Tibial nerve (tissue), 4 donors: ENCODE data around the gene MPC2. TPM values are rescaled to one million over a fixed set of nuclear protein-coding genes. Genes with fewer than 3 reads are reported as not detected.

Source experiments
- DNase-seq, 2 donors: peaks; one replicate each; pipeline ENCODE4 v3.0.0-alpha.2; 2019; ENCODE audit warnings: low spot score in 2 of 2
- H3K27ac ChIP-seq, 4 donors: fragments of 200-600 bp; sonication (generic) in 3 of 4; one replicate each; pipeline ENCODE4 v1.5.1; 2017 to 2019; ENCODE audit warnings: mild to moderate bottlenecking in 1 of 4
- H3K27me3 ChIP-seq, 2 donors: fragments of 200-600 bp; sonication (generic) in 1 of 2; one replicate each; pipeline versions ENCODE4 v1.5.1 to v1.6.0; 2017 to 2019
- H3K36me3 ChIP-seq, 3 donors: fragments of 200-600 bp; sonication (generic); one replicate each; pipeline ENCODE4 v1.5.1; 2018 to 2019
- H3K4me1 ChIP-seq, 4 donors: fragments of 200-600 bp; sonication (generic) in 3 of 4; one replicate each; pipeline ENCODE4 v1.5.1; 2017 to 2019
- H3K4me3 ChIP-seq, 4 donors: fragments of 200-600 bp; sonication (generic) in 3 of 4; one replicate each; pipeline ENCODE4 v1.5.1; 2017 to 2019; ENCODE audit warnings: mild to moderate bottlenecking in 1 of 4, moderate library complexity in 1 of 4
- H3K9me3 ChIP-seq, 4 donors: fragments of 200-600 bp; sonication (generic) in 3 of 4; one replicate each; pipeline ENCODE4 v1.5.1; 2017 to 2019
- CTCF ChIP-seq, 5 experiments: fragments of 200-600 bp in 3 of 5; fragments of 450-650 bp in 2 of 5; sonication (generic) in 3 of 5; IDR thresholded peaks; one replicate each; pipeline ENCODE4 v1.5.1; 2016 to 2019; ENCODE audit warnings: antibody characterized with exemption in 5 of 5, mild to moderate bottlenecking in 3 of 5, moderate library complexity in 2 of 5
- EP300 ChIP-seq, 2 donors: sonication (generic); formaldehyde crosslinking; IDR thresholded peaks; one replicate each; pipeline ENCODE4 v1.6.1; 2017; ENCODE audit warnings: antibody characterized with exemption in 2 of 2, mild to moderate bottlenecking in 1 of 2
- POLR2A ChIP-seq, 2 donors: fragments of 450-650 bp; IDR thresholded peaks; one replicate each; pipeline ENCODE4 v1.6.1; 2017; ENCODE audit warnings: antibody characterized with exemption in 2 of 2, mild to moderate bottlenecking in 2 of 2, moderate library complexity in 2 of 2
- WGBS, 2 donors: methylation state at CpG; one replicate each; pipeline ENCODE4 v1.1.5; 2018; 5-methylcytosine and 5-hydroxymethylcytosine counted together
- total RNA-seq, 4 donors: library from RNA; depleted of rRNA; stranded (reverse); fragments of >200 nt; gene quantifications; one replicate each; pipeline ENCODE4 v1.1.0, GENCODE V29; 2016

MPC2 gene
- total RNA-seq: 10 to 100 TPM; 16.1 to 22.4 (median 19.1) TPM

GRCh38 chr1:167936930-167937708 lies at the start of gene MPC2:
MPC2 (minus strand) TSS chr1:167937072; CDS start chr1:167935841, 1,231 bp downstream.
- Histone ChIP-seq H3K27ac (peak within 1 kb of the TSS; percentile 94 to 99 (median 96)), H3K9me3 (no peaks in the 10 kb centered on the region), H3K4me3 (peak within 1 kb of the TSS; percentile 85 to 100 (median 96)), H3K27me3 (no peaks in the 10 kb centered on the region), H3K36me3 (peaks cover 0 to 4% (median 0%) of the 10 kb centered on the region in 3 donors), H3K4me1 (peaks cover 0 to 45% (median 19%) of the 10 kb centered on the region in 4 donors)
- DNase-seq: peak; percentile 49 to 73
- TF ChIP-seq POLR2A (IDR thresholded peaks at IDR 0.05) (no peak), EP300 (IDR thresholded peaks at IDR 0.05) (peak in 1 of 2 donors; percentile 32), CTCF (IDR thresholded peaks at IDR 0.05) (no peak)
- WGBS, 2 donors: 0% methylated on average over 19 to 27 of the region's 51 CpGs

GRCh38 chr1:167984886-167985489 lies 48.1 kb upstream of the MPC2 start:
- Histone ChIP-seq H3K36me3 (peaks cover 0 to 18% (median 0%) of the 10 kb centered on the region in 3 donors), H3K27ac (no peak overlapping the region), H3K4me1 (no peaks in the 10 kb centered on the region), H3K4me3 (no peak overlapping the region), H3K27me3 (no peaks in the 10 kb centered on the region), H3K9me3 (no peaks in the 10 kb centered on the region)
- 86 to 90% methylated on average over 8 of the region's 8 CpGs for WGBS, 2 donors
- no peak for TF ChIP-seq POLR2A (IDR thresholded peaks at IDR 0.05)
- TF ChIP-seq EP300 (IDR thresholded peaks at IDR 0.05): no peak
- TF ChIP-seq CTCF (IDR thresholded peaks at IDR 0.05): no peak
- no peak for DNase-seq

GRCh38 chr1:167983797-167984420 lies 47.0 kb upstream of the MPC2 start:
- peaks cover 0 to 24% (median 0%) of the 10 kb centered on the region in 3 donors for H3K36me3 ChIP-seq
- TF ChIP-seq POLR2A (IDR thresholded peaks at IDR 0.05) (no peak), EP300 (IDR thresholded peaks at IDR 0.05) (no peak), CTCF (IDR thresholded peaks at IDR 0.05) (no peak)
- 92 to 96% methylated on average over 2 of the region's 2 CpGs for WGBS, 2 donors

GRCh38 chr1:167981933-167982332 lies 45.1 kb upstream of the MPC2 start:
- DNase-seq: no peak
- Histone ChIP-seq H3K27me3 (no peaks in the 10 kb centered on the region), H3K36me3 (peaks cover 0 to 19% (median 0%) of the 10 kb centered on the region in 3 donors), H3K4me3 (no peak overlapping the region), H3K4me1 (no peaks in the 10 kb centered on the region), H3K27ac (no peak overlapping the region), H3K9me3 (no peaks in the 10 kb centered on the region)
- 96 to 98% methylated on average over 9 of the region's 9 CpGs for WGBS, 2 donors
- TF ChIP-seq CTCF (IDR thresholded peaks at IDR 0.05): no peak
- TF ChIP-seq POLR2A (IDR thresholded peaks at IDR 0.05): no peak
- TF ChIP-seq EP300 (IDR thresholded peaks at IDR 0.05): no peak

More at GRCh38 chr1:167983797-167984420, 47.0 kb upstream of the MPC2 start:
- no peaks in the 10 kb centered on the region for H3K4me1 ChIP-seq
- no peak overlapping the region for H3K4me3 ChIP-seq
- H3K27ac ChIP-seq: no peak overlapping the region
- H3K27me3 ChIP-seq: no peaks in the 10 kb centered on the region
- no peak for DNase-seq
- no peaks in the 10 kb centered on the region for H3K9me3 ChIP-seq
